AG10803 (cell line): ENCODE measurements around the gene RAB3C.
A peak's percentile ranks its signal among the peaks of the same experiment; 100 is the strongest.

ENCODE experiments used
- DNase-seq: peaks from one replicate; pipeline ENCODE4 v3.0.0; 2010; ENCODE audit warnings: low read depth
- H3K4me3 ChIP-seq: 2 replicates; pipeline ENCODE4 v1.5.1; 2011; ENCODE audit warnings: mild to moderate bottlenecking, low read length, control low read depth
- CTCF ChIP-seq: conservative IDR thresholded peaks from 2 replicates; pipeline ENCODE4 v1.5.1; 2011; ENCODE audit warnings: mild to moderate bottlenecking, low read length, control low read depth, inconsistent platforms

The RAB3C gene

GRCh38 chr5:58891086-58891970 lies 308.5 kb downstream of the RAB3C start:
- peak; percentile 73 for DNase-seq
- H3K4me3 ChIP-seq = peak overlapping the region; percentile 43
- TF ChIP-seq CTCF = peak; percentile 79

DNA sequence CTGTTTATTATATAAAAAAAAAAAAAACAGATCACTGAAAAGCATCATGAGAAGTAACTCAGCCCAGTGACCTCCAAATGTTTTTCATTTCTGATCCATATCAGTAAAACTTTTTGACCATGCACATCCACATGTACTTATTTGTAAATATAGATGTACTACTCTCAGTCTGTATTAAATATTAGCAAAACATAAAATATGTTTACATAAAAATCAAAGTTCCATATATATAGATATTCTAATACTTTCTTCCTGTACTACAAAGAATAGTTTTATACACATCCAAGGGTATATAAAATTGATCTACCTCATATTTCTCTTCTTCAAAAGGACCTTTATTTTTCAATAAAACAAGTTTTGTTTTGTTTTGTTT lies 309.1 kb downstream of the RAB3C start:
- H3K4me3 ChIP-seq = no peak overlapping the region
- DNase-seq = no peak
- TF ChIP-seq CTCF = no peak

DNA sequence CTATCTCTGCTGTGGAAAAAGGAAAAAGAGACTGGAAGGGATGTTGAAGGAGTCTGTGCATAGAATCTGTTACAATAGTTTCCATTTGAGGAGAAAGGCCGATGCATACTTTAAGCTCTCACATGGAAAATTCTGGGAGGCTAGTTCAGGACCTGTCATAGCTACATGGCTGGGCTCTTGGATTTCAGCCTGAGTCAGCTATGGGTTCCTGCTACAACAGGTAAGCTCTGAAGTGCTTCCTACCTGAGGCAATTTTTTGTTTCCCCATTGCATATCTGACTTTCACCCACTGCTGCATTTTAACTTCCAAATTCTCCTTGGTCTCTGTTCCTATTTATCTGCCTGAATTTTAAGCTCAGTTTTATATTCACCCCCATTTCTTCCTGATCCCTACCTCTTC lies 310.7 kb downstream of the RAB3C start:
- no peak for DNase-seq
- no peak overlapping the region for H3K4me3 ChIP-seq
- no peak for TF ChIP-seq CTCF

DNA sequence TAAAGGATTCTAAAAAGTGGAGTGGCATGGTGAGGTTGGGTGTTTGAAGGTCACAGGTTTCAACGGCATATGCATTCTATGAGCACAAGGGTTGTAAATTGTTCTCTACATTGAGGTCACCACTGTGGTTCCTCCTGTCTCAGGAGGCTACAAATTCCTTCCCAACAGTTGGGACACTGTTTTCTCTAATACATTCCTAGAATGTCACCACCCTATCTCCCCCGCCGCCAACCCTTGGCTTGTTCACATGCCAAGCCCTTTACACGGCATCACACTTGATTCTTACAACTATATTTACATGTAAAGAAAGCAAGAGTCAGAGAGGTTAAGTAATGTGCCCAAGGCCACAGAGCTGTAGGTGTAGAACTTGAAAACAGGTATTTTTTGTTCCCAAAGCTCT lies 315.1 kb downstream of the RAB3C start:
- H3K4me3 ChIP-seq = no peak overlapping the region
- TF ChIP-seq CTCF = no peak
- DNase-seq = no peak

DNA sequence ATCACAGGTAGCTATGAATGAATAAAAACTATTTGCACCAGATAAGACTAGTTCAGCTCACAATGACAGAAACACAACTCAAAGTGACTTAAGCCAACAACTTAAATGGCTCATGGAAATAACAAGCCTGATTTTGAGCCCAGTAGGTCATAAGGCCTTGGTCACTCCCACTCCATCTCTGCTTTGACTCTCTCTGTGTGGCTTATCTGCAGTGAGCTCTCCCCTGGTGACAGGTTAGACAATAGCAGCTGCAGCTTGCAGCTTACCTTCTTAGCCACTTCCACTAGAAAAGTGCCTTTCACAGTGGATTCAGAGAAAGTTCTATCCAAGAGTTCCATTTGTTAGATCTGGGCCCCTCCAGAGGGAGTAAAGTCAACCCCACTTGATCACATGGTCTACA lies 315.7 kb downstream of the RAB3C start:
- no peak overlapping the region for H3K4me3 ChIP-seq
- no peak for TF ChIP-seq CTCF
- no peak for DNase-seq

GRCh38 chr5:58901271-58901670 lies 318.4 kb downstream of the RAB3C start:
- no peak for DNase-seq
- no peak for TF ChIP-seq CTCF
- H3K4me3 ChIP-seq = no peak overlapping the region

DNA sequence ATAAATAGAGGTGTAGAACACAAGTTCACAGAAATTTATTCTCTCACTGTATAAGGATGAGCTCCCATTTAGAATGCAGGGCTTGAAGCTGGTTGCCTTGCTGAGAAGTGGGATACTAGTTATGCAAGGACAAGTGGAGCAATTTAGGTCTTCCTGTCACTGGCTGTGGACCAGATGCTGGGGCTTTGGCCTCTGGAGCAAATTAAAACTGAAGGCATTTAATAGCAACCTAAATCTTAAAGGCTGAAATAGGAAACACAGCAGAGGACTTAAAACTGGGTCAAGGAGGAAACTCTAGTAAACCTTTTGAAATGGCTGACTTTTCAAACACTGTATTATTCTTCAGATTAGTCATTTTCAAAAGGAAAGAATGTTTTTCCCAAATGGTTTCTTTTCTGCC lies 319.4 kb downstream of the RAB3C start:
- no peak for TF ChIP-seq CTCF
- no peak for DNase-seq
- no peak overlapping the region for H3K4me3 ChIP-seq
